Left ventricle myocardium inferior (tissue), 1 donor: ENCODE measurements around the gene WASL. TPM values are rescaled to one million over a fixed set of nuclear protein-coding genes. Genes with fewer than 3 reads are reported as not detected.

Experiments
- DNase-seq: peaks from one replicate; pipeline ENCODE4 v3.0.0-alpha.2; 2020
- H3K27ac ChIP-seq: fragments of 200-600 bp; replicated peaks from 2 replicates; pipeline ENCODE4 v1.8.0; 2021
- H3K27me3 ChIP-seq: fragments of 200-600 bp; 2 replicates; pipeline ENCODE4 v1.8.0; 2021; ENCODE audit warnings: low read depth
- H3K36me3 ChIP-seq: fragments of 200-600 bp; 2 replicates; pipeline ENCODE4 v1.8.0; 2021
- H3K4me1 ChIP-seq: fragments of 200-600 bp; 2 replicates; pipeline ENCODE4 v1.8.0; 2021
- H3K4me3 ChIP-seq: fragments of 200-600 bp; 2 replicates; pipeline ENCODE4 v1.8.0; 2021; ENCODE audit warnings: mild to moderate bottlenecking, moderate library complexity
- H3K9me3 ChIP-seq: fragments of 200-600 bp; replicated peaks from 2 replicates; pipeline ENCODE4 v1.8.0; 2021
- intact Hi-C: fragments of 100-400 bp; cut with micrococcal nuclease; formaldehyde crosslinking; loops from one replicate; pipeline ENCODE4 v1.11.0; 2022
- total RNA-seq: library from RNA; stranded (reverse); fragmentation: NEBNext Ultra II Directional; extraction: Animal tissue kit (Norgen Biotek cat#: 25700); gene quantifications from one replicate; pipeline ENCODE4 v1.2.1, GENCODE V29; 2021
- TF ChIP-seq, protein P1 (sequence below): fragments of 200-600 bp; IDR thresholded peaks from 2 replicates; pipeline ENCODE4 v1.8.0; 2021; ENCODE audit warnings: antibody characterized with exemption, mild to moderate bottlenecking, borderline replicate concordance
- donor health status: DM: no; HTN: yes; CAD: no; lungs with severe emphysema.

Gene WASL
- total RNA-seq, 1 donor from 2014 or later: 27.5 TPM

DNA sequence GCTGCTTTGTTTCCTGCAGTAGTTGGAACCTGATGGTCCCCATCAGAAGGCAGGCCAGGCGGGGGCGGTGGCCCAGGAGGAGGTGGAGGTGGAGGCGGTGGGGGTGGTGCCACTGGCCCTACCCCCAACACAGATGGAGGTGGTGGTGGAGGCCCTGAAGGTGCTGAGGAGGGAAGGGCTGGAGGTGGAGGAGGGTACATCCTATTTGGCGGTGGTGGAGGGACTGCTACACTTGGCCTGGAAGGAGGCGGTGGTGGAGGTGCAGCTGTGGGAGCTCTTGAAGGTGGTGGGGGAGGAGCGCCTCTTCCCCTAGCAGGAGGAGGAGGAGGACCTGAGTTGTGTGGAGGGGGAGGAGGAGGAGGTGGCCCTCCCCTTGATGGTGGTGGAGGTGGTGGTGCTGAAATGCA lies 56.3 kb downstream of the WASL start:
- Histone ChIP-seq H3K27ac (no peak overlapping the region), H3K4me1 (peaks cover 4% of the 10 kb centered on the region), H3K4me3 (no peak overlapping the region), H3K27me3 (no peaks in the 10 kb centered on the region), H3K36me3 (peaks cover 87% of the 10 kb centered on the region), H3K9me3 (no peaks in the 10 kb centered on the region)
- TF ChIP-seq, protein P1, sequence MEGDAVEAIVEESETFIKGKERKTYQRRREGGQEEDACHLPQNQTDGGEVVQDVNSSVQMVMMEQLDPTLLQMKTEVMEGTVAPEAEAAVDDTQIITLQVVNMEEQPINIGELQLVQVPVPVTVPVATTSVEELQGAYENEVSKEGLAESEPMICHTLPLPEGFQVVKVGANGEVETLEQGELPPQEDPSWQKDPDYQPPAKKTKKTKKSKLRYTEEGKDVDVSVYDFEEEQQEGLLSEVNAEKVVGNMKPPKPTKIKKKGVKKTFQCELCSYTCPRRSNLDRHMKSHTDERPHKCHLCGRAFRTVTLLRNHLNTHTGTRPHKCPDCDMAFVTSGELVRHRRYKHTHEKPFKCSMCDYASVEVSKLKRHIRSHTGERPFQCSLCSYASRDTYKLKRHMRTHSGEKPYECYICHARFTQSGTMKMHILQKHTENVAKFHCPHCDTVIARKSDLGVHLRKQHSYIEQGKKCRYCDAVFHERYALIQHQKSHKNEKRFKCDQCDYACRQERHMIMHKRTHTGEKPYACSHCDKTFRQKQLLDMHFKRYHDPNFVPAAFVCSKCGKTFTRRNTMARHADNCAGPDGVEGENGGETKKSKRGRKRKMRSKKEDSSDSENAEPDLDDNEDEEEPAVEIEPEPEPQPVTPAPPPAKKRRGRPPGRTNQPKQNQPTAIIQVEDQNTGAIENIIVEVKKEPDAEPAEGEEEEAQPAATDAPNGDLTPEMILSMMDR: no peak
- DNase-seq: no peak
- intact Hi-C loops: no loop called here

DNA sequence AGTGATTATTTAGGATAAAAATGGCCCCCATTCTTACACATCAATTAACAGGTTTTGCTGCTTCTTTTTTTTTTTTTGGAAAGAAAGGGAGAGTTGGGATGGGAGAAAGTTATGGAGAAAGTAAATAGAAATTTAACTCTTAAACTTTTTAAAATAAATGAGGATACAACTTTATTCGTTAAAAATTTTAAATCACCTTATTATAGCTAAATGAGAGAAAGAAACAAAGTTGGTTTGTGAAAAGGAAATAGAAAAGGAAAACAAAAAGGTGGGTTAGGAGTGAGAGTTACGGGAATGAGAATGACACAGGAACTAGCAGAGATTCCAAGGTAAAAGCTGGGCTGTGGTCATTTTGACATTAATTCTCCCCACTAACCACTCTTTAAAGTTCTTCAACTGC lies 58.3 kb downstream of the WASL start:
- Histone ChIP-seq H3K27ac (no peak overlapping the region), H3K9me3 (no peaks in the 10 kb centered on the region), H3K36me3 (peaks cover 85% of the 10 kb centered on the region), H3K27me3 (no peaks in the 10 kb centered on the region), H3K4me1 (peaks cover 4% of the 10 kb centered on the region), H3K4me3 (no peak overlapping the region)
- TF ChIP-seq, protein P1: no peak
- no peak for DNase-seq
- intact Hi-C loops: no loop called here

DNA sequence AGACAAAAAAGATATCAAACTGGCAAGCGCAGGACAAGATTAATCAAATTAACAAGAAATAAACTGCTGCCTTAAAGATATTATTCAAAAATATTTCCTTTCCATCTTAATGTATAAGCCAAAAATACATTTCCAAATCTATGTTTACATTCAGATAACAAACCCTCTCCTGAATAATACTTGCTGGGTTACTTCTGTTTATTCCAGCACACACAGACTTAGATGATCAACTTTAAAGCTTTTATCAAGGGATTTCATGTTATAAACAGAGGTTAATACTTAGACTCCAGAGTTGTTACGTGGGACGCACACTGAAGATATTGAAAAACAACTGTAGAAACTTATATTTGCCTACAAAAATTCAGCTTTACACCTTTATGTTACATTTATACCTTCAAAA lies 59.6 kb downstream of the WASL start:
- intact Hi-C loops: no loop called here
- no peaks in the 10 kb centered on the region for H3K27me3 ChIP-seq
- H3K9me3 ChIP-seq: no peaks in the 10 kb centered on the region
- no peak overlapping the region for H3K4me3 ChIP-seq
- H3K36me3 ChIP-seq: peaks cover 73% of the 10 kb centered on the region
- DNase-seq: no peak
- no peak overlapping the region for H3K27ac ChIP-seq
- TF ChIP-seq, protein P1: no peak
- peaks cover 4% of the 10 kb centered on the region for H3K4me1 ChIP-seq

DNA sequence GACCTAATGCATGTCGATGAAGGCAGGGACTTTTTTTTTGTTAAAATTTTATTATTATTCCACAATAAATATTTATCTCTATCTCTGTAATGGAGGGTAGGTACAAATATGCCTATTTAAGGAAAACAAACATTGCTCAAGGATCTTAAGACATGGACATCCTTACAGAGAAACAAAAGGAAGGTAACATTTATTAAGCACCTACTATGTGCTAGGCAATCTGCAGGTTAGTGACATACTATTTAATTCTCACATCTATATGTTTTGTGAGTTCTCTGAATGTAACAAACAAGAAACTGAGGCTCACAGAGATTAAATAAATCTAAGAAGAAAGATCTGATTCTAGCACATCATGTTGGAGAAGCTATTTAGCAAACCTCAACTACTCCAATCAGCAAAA lies 61.1 kb downstream of the WASL start:
- Histone ChIP-seq H3K9me3 (no peaks in the 10 kb centered on the region), H3K36me3 (peaks cover 68% of the 10 kb centered on the region), H3K4me3 (no peak overlapping the region), H3K4me1 (peaks cover 9% of the 10 kb centered on the region), H3K27ac (no peak overlapping the region), H3K27me3 (no peaks in the 10 kb centered on the region)
- intact Hi-C loops: no loop called here
- no peak for DNase-seq
- TF ChIP-seq, protein P1: no peak

DNA sequence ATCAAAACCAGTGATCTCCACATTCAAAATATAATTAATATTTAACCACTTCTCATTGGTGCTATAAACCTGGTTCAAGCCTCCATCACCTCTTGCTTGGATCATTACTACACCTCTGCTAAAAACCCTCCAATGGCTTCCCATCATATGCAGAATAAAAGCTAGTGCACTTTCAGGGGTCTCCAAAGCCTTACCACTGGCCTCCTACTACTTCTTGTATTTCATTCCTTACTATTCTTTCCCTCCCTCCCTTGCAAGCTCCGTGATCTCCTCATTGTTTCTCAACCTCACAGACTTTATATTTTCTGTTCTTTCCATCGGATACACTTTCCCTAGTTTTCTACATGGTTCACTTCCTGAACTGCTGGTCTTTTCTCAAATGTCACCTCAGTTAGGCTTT lies 61.6 kb downstream of the WASL start:
- H3K4me1 ChIP-seq: peaks cover 15% of the 10 kb centered on the region
- no peak overlapping the region for H3K4me3 ChIP-seq
- TF ChIP-seq, protein P1: no peak
- H3K27ac ChIP-seq: no peak overlapping the region
- DNase-seq: no peak
- H3K36me3 ChIP-seq: peaks cover 64% of the 10 kb centered on the region
- no peaks in the 10 kb centered on the region for H3K27me3 ChIP-seq
- intact Hi-C loops: no loop called here
- no peaks in the 10 kb centered on the region for H3K9me3 ChIP-seq

DNA sequence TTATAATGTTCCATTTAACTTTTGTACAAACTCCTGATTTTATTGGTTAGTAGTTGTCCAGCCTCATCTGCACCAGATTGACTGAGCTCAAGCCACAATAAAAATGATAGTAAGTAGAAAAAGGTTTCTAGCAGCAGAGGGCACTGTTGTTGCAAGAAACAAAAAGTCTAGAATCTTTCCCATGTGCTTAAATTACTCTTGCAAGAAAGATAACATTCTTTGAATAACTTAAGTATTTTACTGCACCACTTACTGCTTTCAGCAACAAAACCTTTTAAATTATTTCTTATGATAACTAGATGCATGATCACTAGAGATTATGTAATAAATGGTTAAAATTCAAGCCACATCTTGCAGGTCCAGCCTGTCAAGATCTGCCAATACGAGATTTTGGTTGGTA lies 66.1 kb downstream of the WASL start:
- Histone ChIP-seq H3K27me3 (no peaks in the 10 kb centered on the region), H3K4me1 (peaks cover 51% of the 10 kb centered on the region), H3K9me3 (no peaks in the 10 kb centered on the region), H3K36me3 (peaks cover 26% of the 10 kb centered on the region), H3K4me3 (no peak overlapping the region), H3K27ac (peak overlapping the region; percentile 64)
- no peak for DNase-seq
- intact Hi-C loops: loop anchor here (5.0 kb wide), 1 partner anchor 185 kb away; no protein-coding TSS in a partner anchor
- TF ChIP-seq, protein P1: peak; percentile 69
